SK-N-SH (cell line): ENCODE measurements around the gene PRADC1. TPM values are rescaled to one million over a fixed set of nuclear protein-coding genes. Genes with fewer than 3 reads are reported as not detected.
"Not testable (repeated sequence)": the region's sequence is repeated elsewhere in the genome, so short reads cannot be mapped to it uniquely, and the experiment has no call there.

Experiments
- CTCF ChIA-PET: fragments of 300-600, 350-600 bp; formaldehyde crosslinking; extraction: SDS; loops from one replicate; lab custom pipeline; 2021; lab: Yijun Ruan, JAX
- POLR2A ChIA-PET: fragments of 350-600 bp; sonication (Branson Sonifier 250); formaldehyde crosslinking; extraction: SDS; loops from one replicate; lab custom pipeline; 2020; ENCODE audit warnings: antibody characterized with exemption, inconsistent platforms; lab: Yijun Ruan, JAX
- DNase-seq: peaks from one replicate; pipeline ENCODE4 v3.0.0; 2012
- H2AFZ ChIP-seq: fragments of 200-600 bp; sonication (generic); 2 replicates; pipeline ENCODE4 v1.8.1; 2016; ENCODE audit warnings: antibody characterized with exemption, mild to moderate bottlenecking, low read depth
- H3F3A ChIP-seq: fragments of 200-600 bp; sonication (generic); replicated peaks from 2 replicates; pipeline ENCODE3; 2016; ENCODE audit warnings: antibody characterized with exemption, mild to moderate bottlenecking; ENCODE audit not compliant: insufficient read depth
- H3K27ac ChIP-seq, 2 experiments: fragments of 200-500 bp in 1 of 2; fragments of 200-600 bp in 1 of 2; sonication (Bioruptor generic) in 1 of 2; sonication (generic), shearing (Covaris generic) in 1 of 2; 2 replicates each; pipeline versions ENCODE4 v1.5.1 to v1.6.1; 2014 to 2016; ENCODE audit warnings: low read depth in 2 of 2, inconsistent platforms in 1 of 2, low read length in 1 of 2, mild to moderate bottlenecking in 1 of 2, mixed read lengths in 1 of 2
- H3K27me3 ChIP-seq: fragments of 200-600 bp; sonication (generic), shearing (Covaris generic); 2 replicates; pipeline ENCODE4 v1.6.1; 2016; ENCODE audit warnings: mixed run types; ENCODE audit not compliant: insufficient read depth
- H3K36me3 ChIP-seq, 2 experiments: fragments of 200-500 bp in 1 of 2; fragments of 200-600 bp in 1 of 2; sonication (Bioruptor generic) in 1 of 2; sonication (generic) in 1 of 2; replicated peaks in 1 of 2; 2 replicates each; pipeline versions ENCODE3 to v1.5.1; 2014 to 2016; ENCODE audit warnings: low read length in 1 of 2, mild to moderate bottlenecking in 1 of 2; ENCODE audit not compliant: insufficient read depth in 2 of 2, control insufficient read depth in 1 of 2
- H3K4me1 ChIP-seq, 2 experiments: fragments of 200-500 bp in 1 of 2; fragments of 200-600 bp in 1 of 2; sonication (Bioruptor generic) in 1 of 2; sonication (generic), shearing (Covaris generic) in 1 of 2; 2 replicates each; pipeline versions ENCODE4 v1.5.1 to v1.6.1; 2014 to 2016; ENCODE audit warnings: low read depth in 1 of 2, low read length in 1 of 2, mixed run types in 1 of 2; ENCODE audit not compliant: insufficient read depth in 2 of 2, control insufficient read depth in 1 of 2
- H3K4me2 ChIP-seq: fragments of 200-600 bp; sonication (generic), shearing (Covaris generic); 2 replicates; pipeline ENCODE4 v1.6.1; 2017; ENCODE audit warnings: mixed run types
- H3K4me3 ChIP-seq, 2 experiments: fragments of 200-500 bp in 1 of 2; fragments of 200-600 bp in 1 of 2; sonication (Bioruptor generic) in 1 of 2; sonication (generic), shearing (Covaris generic) in 1 of 2; 2 replicates each; pipeline versions ENCODE4 v1.5.1 to v1.8.1; 2014 to 2016; ENCODE audit warnings: low read depth in 2 of 2, inconsistent platforms in 1 of 2, low read length in 1 of 2, mild to moderate bottlenecking in 1 of 2, mixed read lengths in 1 of 2, moderate library complexity in 1 of 2
- H3K79me2 ChIP-seq: fragments of 200-600 bp; sonication (generic); 2 replicates; pipeline ENCODE4 v1.8.1; 2017; ENCODE audit warnings: mild to moderate bottlenecking; ENCODE audit not compliant: insufficient read depth
- H3K9ac ChIP-seq: fragments of 200-600 bp; sonication (generic); 2 replicates; pipeline ENCODE4 v1.6.1; 2017; ENCODE audit warnings: mixed run types
- H3K9me2 ChIP-seq: fragments of 200-600 bp; sonication (generic); 2 replicates; pipeline ENCODE4 v1.6.1; 2017; ENCODE audit warnings: mixed run types
- H3K9me3 ChIP-seq: fragments of 200-600 bp; sonication (generic); 2 replicates; pipeline ENCODE4 v1.6.1; 2017; ENCODE audit warnings: mixed run types, mild to moderate bottlenecking, moderate library complexity
- H4K20me1 ChIP-seq: fragments of 200-600 bp; sonication (generic); 2 replicates; pipeline ENCODE4 v1.6.1; 2017; ENCODE audit warnings: mild to moderate bottlenecking, mixed run types; ENCODE audit not compliant: insufficient read depth
- CHD2 ChIP-seq: fragments of 150-350 bp; IDR thresholded peaks from 2 replicates; pipeline ENCODE4 v1.6.1; 2018; ENCODE audit warnings: low read length; ENCODE audit not compliant: partially characterized antibody
- ELF1 ChIP-seq: IDR thresholded peaks from 2 replicates; pipeline ENCODE4 v1.4.0; 2012
- EP300 ChIP-seq, 2 experiments: IDR thresholded peaks; 2 replicates each; pipeline versions ENCODE4 v1.4.0 to v1.6.1; 2012; ENCODE audit warnings: borderline replicate concordance in 1 of 2, low read depth in 1 of 2, low read length in 1 of 2
- FOXM1 ChIP-seq: IDR thresholded peaks from 2 replicates; pipeline ENCODE4 v1.4.0; 2012; ENCODE audit warnings: low read depth, mild to moderate bottlenecking
- GATA2 ChIP-seq: sonication (generic); formaldehyde crosslinking; IDR thresholded peaks from 2 replicates; pipeline ENCODE4 v1.5.0; 2020; ENCODE audit warnings: mild to moderate bottlenecking, missing genetic modification reagents
- MEF2A ChIP-seq: IDR thresholded peaks from 2 replicates; pipeline ENCODE4 v1.4.0; 2012; ENCODE audit warnings: low read depth, borderline replicate concordance
- NRF1 ChIP-seq: IDR thresholded peaks from 2 replicates; pipeline ENCODE4 v1.6.1; 2012; ENCODE audit warnings: low read depth, mild to moderate bottlenecking, low read length
- RXRA ChIP-seq: IDR thresholded peaks from 2 replicates; pipeline ENCODE4 v1.4.0; 2012; ENCODE audit warnings: low read depth, mild to moderate bottlenecking, borderline replicate concordance
- SIN3A ChIP-seq: IDR thresholded peaks from 2 replicates; pipeline ENCODE4 v1.6.1; 2012; ENCODE audit warnings: low read depth, mild to moderate bottlenecking, low read length, moderate library complexity, borderline replicate concordance
- YY1 ChIP-seq: IDR thresholded peaks from 2 replicates; pipeline ENCODE4 v1.4.0; 2012; ENCODE audit warnings: low read depth, mild to moderate bottlenecking
- WGBS: methylation state at CpG from one replicate; pipeline ENCODE4 v1.1.6; 2017; ENCODE audit warnings: low lambda C conversion rate; 5-methylcytosine and 5-hydroxymethylcytosine counted together
- polyA plus RNA-seq, 3 experiments: library from polyadenylated mRNA; depleted of rRNA; stranded (reverse); fragments of >200 nt; gene quantifications; 2 replicates each; pipeline ENCODE4 v1.2.3, GENCODE V29; 2012
- TF ChIP-seq, protein P1 (sequence below): IDR thresholded peaks from 2 replicates; pipeline ENCODE4 v1.4.0; 2012; ENCODE audit warnings: low read depth
- TF ChIP-seq, protein P2 (sequence below): IDR thresholded peaks from 2 replicates; pipeline ENCODE4 v1.4.0; 2012; ENCODE audit warnings: low read depth, borderline replicate concordance

PRADC1 gene
- polyA plus RNA-seq, 1 of the 3 experiments (the other 2 are of a cell fraction), result 8.5 TPM

- TF ChIP-seq, protein P1, sequence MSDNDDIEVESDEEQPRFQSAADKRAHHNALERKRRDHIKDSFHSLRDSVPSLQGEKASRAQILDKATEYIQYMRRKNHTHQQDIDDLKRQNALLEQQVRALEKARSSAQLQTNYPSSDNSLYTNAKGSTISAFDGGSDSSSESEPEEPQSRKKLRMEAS, result no peak
- TF ChIP-seq EP300 (IDR thresholded peaks at IDR 0.05; ENCODE audit: borderline replicate concordance in 1 of 2, low read depth in 1 of 2, low read length in 1 of 2) (no peak), MEF2A (no peak), FOXM1 (no peak), ELF1 (no peak), NRF1 (no peak)
- TF ChIP-seq, protein P2, sequence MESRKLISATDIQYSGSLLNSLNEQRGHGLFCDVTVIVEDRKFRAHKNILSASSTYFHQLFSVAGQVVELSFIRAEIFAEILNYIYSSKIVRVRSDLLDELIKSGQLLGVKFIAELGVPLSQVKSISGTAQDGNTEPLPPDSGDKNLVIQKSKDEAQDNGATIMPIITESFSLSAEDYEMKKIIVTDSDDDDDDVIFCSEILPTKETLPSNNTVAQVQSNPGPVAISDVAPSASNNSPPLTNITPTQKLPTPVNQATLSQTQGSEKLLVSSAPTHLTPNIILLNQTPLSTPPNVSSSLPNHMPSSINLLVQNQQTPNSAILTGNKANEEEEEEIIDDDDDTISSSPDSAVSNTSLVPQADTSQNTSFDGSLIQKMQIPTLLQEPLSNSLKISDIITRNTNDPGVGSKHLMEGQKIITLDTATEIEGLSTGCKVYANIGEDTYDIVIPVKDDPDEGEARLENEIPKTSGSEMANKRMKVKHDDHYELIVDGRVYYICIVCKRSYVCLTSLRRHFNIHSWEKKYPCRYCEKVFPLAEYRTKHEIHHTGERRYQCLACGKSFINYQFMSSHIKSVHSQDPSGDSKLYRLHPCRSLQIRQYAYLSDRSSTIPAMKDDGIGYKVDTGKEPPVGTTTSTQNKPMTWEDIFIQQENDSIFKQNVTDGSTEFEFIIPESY, result no peak
These were observed 31.2 kb upstream of the PRADC1 start (continued) for GRCh38 chr2:73264332-73264606.

DNA sequence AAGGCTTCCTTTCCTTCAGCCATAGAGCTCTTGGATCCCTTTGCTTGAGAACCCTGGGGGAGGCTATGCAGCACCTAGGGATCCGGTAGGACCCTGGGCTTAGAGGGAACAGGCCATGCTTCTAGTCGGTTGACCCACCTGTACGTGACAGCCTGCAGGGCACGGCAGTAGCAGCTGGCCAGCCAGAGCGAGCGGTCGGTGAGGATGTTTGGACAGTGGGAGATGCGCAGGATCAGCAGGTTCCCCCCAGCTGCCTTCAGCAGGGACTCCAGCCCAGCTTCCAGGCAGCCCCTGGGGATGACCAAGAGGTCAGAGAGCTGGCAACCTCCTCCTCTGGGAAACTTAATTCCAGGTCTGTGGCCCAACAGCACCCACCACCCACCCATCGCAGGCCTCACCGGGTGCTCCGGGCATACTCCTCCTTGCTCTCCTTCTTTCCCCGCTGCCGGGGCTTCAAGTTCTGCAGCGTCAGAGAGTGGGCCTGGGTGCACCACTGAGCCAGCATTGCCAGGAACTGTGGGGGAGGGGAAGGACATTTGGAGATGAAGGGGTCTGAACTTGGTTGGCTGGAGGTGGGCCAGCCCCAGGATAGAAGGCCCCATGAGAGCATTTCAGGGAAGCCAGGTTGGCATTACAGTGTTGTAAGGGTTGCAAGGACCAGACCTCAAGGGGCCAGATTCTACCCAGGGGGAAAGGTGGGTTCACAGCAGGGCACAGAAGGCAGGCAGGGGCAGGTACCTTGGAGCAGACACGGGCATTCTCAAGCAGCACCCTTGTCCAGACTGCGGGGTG, 30.7 kb upstream of the PRADC1 start:
- Histone ChIP-seq H3K4me2 (no peak overlapping the region), H3K79me2 (no peaks in the 10 kb centered on the region), H3K9me2 (no peaks in the 10 kb centered on the region), H3K4me1 (no peaks in the 10 kb centered on the region; a peak in 1 of 4 replicates), H3K4me3 (no peak overlapping the region), H4K20me1 (no peaks in the 10 kb centered on the region), H3F3A (no peaks in the 10 kb centered on the region), H3K9me3 (no peaks in the 10 kb centered on the region), H2AFZ (no peak overlapping the region), H3K27ac (no peak overlapping the region), H3K27me3 (no peaks in the 10 kb centered on the region), H3K9ac (no peak overlapping the region), H3K36me3 (no peaks in the 10 kb centered on the region)
- ChIA-PET CTCF (interaction anchor here (0.6 to 1.2 kb wide), 2 partner anchors 10 to 327 kb away, joined by 3 to 4 read pairs; no protein-coding TSS in a partner anchor), POLR2A (no interaction called here)
- no peak for DNase-seq
- TF ChIP-seq CHD2 (no peak), EP300 (IDR thresholded peaks at IDR 0.05; ENCODE audit: borderline replicate concordance in 1 of 2, low read depth in 1 of 2, low read length in 1 of 2) (no peak), ELF1 (no peak), MEF2A (no peak), YY1 (no peak), SIN3A (no peak), RXRA (no peak), FOXM1 (no peak), GATA2 (no peak)
- TF ChIP-seq, protein P2, result no peak
- WGBS, result 95% methylated on average over 9 of the region's 16 CpGs

GRCh38 chr2:73262691-73263429, 29.8 kb upstream of the PRADC1 start:
- H3K4me1 ChIP-seq, H2AFZ ChIP-seq, H3K4me2 ChIP-seq, H3K9me3 ChIP-seq, H3K27me3 ChIP-seq, H3K36me3 ChIP-seq, H4K20me1 ChIP-seq, H3K4me3 ChIP-seq, DNase-seq, H3F3A ChIP-seq, H3K79me2 ChIP-seq, H3K27ac ChIP-seq, POLR2A ChIA-PET, H3K9ac ChIP-seq, H3K9me2 ChIP-seq: not testable (repeated sequence)
- 92% methylated on average over 18 of the region's 18 CpGs for whole genome bisulfite sequencing
- CTCF ChIA-PET, result interaction anchor here (1.2 kb wide), 1 partner anchor 11 kb away, joined by 3 read pairs; no protein-coding TSS in a partner anchor
